Sciatic nerve (tissue), 2 donors: Measurements from ENCODE around the gene CD38. TPM values are rescaled to one million over a fixed set of nuclear protein-coding genes. Genes with fewer than 3 reads are reported as not detected.
A peak's percentile ranks its signal among the peaks of the same experiment; 100 is the strongest.
"Not testable (repeated sequence)": the region's sequence is repeated elsewhere in the genome, so short reads cannot be mapped to it uniquely, and the experiment has no call there.

Experiments
- ATAC-seq: fragments of 200-7000 bp; cut with Tn5 transposase; one replicate; pipeline ENCODE4 v1.9.1; 2020; ENCODE audit warnings: mild to moderate bottlenecking, moderate library complexity
- DNase-seq: peaks from one replicate; pipeline ENCODE4 v3.0.0-alpha.2; 2020; ENCODE audit warnings: low spot score
- intact Hi-C: fragments of 100-400 bp; cut with DNase I; formaldehyde crosslinking; loops from one replicate; pipeline ENCODE4 v1.14.2; 2022
- total RNA-seq: library from RNA; stranded (reverse); fragmentation: NEBNext Ultra II Directional; extraction: Animal tissue kit (Norgen Biotek cat#: 25700); gene quantifications from one replicate; pipeline ENCODE4 v1.2.1, GENCODE V29; 2021
- donor health status: DM: no; HTN: no; CAD: no.
- donor health status: DM: no; HTN: no; CAD: no.

Gene CD38
- total RNA-seq, 1 donor from 2014 or later = 3.4 TPM

- no peak for ATAC-seq
- intact Hi-C loops = no loop called here
- DNase-seq = no peak
Observed at GRCh38 chr4:15792974-15793373, 14.8 kb downstream of the CD38 start.

DNA sequence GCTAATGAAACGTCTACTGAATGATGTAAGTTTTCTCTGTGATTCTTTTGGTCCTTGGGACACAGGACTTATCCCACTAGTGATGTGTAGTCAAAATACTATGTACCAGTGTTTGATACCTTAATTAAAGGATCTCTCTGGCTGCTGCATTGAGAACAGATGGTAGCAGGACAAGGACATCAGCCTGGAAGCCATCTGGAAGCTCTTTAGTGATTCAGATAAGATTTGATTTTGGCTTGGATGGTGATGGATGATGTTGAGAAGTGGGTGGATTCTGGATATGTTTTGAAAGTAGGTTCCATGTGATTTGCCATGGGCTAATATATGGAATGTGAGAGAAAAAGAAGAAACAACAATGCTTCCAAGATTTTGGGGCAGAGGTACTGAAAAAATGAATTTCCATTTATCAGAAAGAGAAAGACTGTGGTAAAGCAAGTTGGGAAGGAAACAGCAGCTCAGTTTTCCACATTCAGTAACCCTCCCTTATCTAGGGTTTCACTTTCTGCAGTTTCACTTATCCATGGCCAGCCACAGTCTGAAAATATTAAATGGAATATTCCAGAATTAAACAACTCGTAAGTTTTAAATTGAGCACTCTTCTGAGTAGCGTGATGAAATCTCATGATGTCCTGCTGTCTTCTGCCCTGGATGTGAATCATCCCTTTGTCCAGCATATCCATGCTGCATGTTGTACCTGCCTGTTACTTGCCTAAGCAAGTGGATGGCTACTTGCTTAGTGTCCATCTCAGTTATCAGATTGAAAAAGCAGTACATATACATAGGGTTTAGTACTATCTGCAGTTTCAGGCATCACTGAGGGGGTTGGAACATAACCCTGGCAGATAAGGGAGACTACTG is 15.6 kb downstream of the CD38 start:
- intact Hi-C loops = no loop called here
- DNase-seq (no peak), ATAC-seq (no peak)

GRCh38 chr4:15794426-15794825 is 16.3 kb downstream of the CD38 start:
- DNase-seq (no peak), ATAC-seq (no peak)
- intact Hi-C loops = no loop called here

DNA sequence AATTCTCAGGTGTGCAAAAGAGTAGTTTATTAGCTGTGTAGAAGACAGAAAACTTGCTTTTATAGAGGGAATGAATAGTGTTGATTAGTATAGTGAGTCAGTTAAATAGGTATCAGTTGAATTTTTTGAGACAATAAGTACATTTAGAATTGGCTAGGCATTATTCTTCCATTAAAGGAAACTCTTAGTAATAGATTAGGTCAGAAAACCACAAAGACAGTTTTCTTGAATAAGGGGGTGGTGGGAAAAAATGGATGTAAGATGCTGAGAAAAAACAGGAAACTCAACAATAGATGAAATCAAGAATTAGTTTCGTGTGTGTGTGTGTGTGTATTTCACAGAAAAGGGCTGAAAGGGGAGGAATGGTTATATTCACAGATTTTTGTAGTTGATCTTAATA is 16.8 kb downstream of the CD38 start:
- DNase-seq (no peak), ATAC-seq (no peak)
- intact Hi-C loops = no loop called here

- intact Hi-C loops = no loop called here
- ATAC-seq (no peak), DNase-seq (no peak)
Observed at GRCh38 chr4:15797320-15797719, 19.2 kb downstream of the CD38 start.

GRCh38 chr4:15799141-15799540 is 21.0 kb downstream of the CD38 start:
- DNase-seq (no peak), ATAC-seq (no peak)
- intact Hi-C loops = no loop called here

- intact Hi-C loops = loop anchor here (10.0 kb wide), 1 partner anchor 155 kb away; no protein-coding TSS in a partner anchor
- no peak for ATAC-seq
Observed at GRCh38 chr4:15799701-15800100, 21.6 kb downstream of the CD38 start.

DNA sequence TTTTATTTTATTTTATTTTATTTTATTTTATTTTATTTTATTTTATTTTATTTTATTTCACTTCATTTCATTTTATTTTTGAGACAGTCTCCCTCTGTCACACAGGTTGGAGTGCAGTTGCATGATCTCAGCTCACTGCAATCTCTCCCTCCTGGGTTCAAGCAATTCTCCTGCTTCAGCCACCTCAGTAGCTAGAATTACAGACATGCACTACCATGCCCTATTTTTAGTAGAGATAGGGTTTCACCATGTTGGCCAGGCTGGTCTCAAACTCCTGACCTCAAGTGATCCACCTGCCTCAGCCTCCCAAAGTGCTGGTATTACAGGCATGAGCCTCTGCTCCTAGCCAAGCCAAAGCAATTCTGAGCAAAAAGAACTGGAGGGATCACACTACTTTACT is 24.4 kb downstream of the CD38 start:
- not testable (repeated sequence) for ATAC-seq, DNase-seq
- intact Hi-C loops = loop anchor here (10.0 kb wide), 1 partner anchor 152 kb away; no protein-coding TSS in a partner anchor

More at GRCh38 chr4:15799701-15800100, 21.6 kb downstream of the CD38 start:
- DNase-seq = no peak

GRCh38 chr4:15805583-15806517 is 27.7 kb downstream of the CD38 start:
- peak; percentile 82 for ATAC-seq
- DNase-seq = no peak
- intact Hi-C loops = loop anchor here (10.0 kb wide), 1 partner anchor 149 kb away; no protein-coding TSS in a partner anchor

DNA sequence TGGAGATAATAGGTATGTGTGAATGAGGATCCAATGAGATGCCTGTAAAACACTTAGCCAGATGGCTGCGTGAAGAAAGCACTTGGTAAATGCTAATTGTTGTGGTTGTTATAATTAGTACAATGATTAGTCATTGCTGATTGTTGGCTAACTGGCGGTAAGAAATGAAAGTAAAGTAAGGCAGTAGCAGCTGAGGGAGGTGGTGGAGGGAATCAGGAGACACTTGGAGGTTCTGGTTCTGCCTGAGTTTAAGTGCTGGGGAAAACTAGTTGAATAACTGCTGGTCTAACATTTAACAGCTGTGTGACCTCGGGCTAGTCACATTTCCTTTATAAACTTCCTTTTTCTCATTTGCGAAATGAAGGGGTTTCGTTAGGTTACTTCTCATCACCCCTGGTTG is 30.9 kb downstream of the CD38 start:
- ATAC-seq (no peak), DNase-seq (no peak)
- intact Hi-C loops = loop anchor here (10.0 kb wide), 1 partner anchor 146 kb away; no protein-coding TSS in a partner anchor

DNA sequence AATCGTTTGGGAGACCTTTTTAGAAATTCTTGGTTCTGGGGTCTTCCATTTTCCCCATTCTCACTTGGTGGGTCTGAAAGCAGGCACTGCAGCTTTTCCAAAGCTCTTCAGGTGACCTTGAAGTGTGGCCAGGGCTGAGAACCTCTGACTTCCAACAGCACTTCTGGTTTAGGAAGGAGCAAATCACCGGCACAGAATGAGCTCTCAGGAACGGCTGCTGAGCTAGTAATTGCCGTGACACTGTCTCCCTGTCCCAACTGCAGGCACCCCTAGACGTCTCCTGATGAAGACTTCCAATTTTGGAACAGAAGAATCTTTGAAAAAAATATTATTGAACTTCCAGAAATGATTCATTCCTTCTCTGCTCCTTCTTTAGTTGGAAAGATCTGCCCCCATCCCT is 31.3 kb downstream of the CD38 start:
- ATAC-seq (no peak), DNase-seq (no peak)
- intact Hi-C loops = loop anchor here (10.0 kb wide), 1 partner anchor 145 kb away; no protein-coding TSS in a partner anchor

- intact Hi-C loops = no loop called here
- DNase-seq (no peak), ATAC-seq (no peak)
Observed at GRCh38 chr4:15811703-15812337, 33.7 kb downstream of the CD38 start.

DNA sequence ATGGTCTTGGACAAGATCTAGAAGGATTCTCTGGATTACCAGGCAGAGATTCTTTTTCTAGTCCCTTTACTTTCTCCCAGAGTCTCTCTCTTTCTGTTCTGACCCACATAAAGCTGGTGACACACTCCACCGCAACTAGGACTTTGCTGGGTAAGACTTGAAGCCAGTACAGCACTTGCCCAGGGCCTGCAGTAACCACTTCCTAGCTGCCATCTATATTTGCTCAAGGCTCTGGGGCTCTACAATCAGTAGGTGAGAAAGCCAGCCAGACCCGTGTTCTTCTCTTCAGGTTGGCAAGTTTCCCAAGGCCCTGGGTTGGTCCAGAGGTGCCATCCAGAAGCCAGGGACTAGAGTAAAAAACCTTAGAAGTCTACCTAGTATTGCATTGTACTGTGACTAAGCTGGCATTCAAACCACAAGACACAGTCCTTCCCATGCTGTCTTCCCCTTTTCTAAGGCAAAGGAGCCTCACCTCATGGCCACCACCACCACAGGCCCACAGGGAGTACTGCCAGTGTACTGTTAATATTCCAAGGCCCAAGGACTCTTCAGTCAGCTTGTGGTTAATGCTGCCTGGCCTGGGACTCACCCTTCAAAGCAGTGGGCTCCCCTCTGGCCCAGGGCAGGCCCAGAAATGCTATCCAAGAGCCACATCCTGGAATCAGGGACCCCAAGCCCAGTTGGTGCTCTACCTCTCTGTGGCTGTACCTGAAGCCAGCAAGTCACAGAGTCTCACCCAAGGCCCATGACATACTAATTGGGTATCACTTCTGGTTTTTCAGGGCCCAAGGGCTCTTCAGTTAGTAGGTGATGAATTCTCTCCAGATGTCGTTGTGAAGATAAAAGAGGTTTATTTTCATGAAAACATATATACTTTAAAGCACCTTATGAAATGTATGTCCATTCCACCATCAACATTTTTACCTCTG is 54.7 kb downstream of the CD38 start:
- DNase-seq = no peak
- intact Hi-C loops = no loop called here
- ATAC-seq = no peak

GRCh38 chr4:15833801-15834200 is 55.7 kb downstream of the CD38 start:
- ATAC-seq (peak; percentile 44), DNase-seq (no peak)
- intact Hi-C loops = no loop called here

DNA sequence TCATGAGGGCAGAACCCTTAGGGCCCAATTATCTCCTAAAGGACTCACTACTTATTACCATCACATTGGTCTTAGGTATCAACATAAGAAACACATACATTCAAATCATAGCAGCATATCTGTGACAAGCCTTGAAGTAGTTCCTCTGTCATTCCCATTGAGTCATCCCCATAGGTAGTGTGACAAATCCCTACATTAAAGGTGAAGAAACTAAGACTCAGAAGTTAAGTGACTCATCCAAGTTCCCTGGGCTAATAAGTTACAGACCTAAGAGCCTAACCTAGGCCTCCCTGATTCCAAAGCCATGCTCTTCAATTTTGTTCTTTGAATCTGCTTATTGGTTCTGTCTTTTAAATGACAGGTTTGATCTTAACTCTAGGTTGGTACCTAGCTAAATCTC is 58.2 kb downstream of the CD38 start:
- DNase-seq (no peak), ATAC-seq (no peak)
- intact Hi-C loops = no loop called here

GRCh38 chr4:15837591-15837990 is 59.5 kb downstream of the CD38 start:
- no peak for ATAC-seq
- no peak for DNase-seq
- intact Hi-C loops = no loop called here

DNA sequence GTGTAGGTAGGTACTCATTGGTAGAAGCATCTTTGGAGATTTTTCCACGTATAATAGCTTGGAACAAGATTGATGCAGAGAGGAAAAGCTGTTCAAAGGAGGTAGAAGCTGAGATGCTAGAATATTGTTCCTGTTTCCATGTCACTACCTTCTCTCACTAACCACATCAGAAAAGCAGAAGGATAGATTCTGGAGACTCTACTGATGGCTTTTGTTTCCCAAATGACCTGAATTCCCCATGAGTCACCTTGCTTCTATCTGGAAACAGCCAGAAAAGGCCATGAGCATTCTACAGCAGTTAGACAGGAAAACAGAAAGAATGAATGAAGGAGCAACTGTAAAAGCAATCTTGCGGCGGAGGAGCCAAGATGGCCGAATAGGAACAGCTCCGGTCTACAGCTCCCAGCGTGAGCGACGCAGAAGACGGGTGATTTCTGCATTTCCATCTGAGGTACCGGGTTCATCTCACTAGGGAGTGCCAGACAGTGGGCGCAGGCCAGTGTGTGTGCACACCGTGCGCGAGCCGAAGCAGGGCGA is 63.1 kb downstream of the CD38 start:
- DNase-seq, intact Hi-C loops, ATAC-seq: not testable (repeated sequence)

DNA sequence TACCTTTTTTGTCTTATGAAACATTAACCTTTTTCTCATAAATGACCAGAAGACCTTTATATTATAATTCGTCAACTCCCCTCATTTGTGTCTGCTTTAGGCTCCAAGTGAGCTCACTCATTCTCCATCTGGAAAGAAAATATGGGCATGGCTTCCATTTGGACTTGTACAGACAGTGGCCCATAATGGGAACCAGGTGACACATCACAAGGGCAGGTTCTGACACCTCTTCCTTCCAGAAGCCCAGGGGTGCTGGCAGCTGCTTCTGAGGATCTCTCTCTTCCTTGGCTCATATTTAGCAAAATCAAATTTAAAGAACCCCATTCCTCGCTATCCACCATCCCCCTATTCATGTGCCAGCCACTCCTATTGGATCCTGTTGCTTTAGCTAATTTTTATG is 69.6 kb downstream of the CD38 start:
- DNase-seq (no peak), ATAC-seq (no peak)
- intact Hi-C loops = no loop called here
